PFSK-1 (cell line): ENCODE measurements around the gene PHF12.

ENCODE experiments used
- FOXP2 ChIP-seq: optimal IDR thresholded peaks from 2 replicates; pipeline ENCODE3; 2011; ENCODE audit warnings: borderline replicate concordance, control low read depth, inconsistent platforms; ENCODE audit not compliant: insufficient read depth; ENCODE audit errors: extremely low read length, extremely low read depth
- POLR2AphosphoS5 ChIP-seq: IDR thresholded peaks from 2 replicates; pipeline ENCODE4 v1.6.1; 2012; ENCODE audit warnings: low read depth, mild to moderate bottlenecking, control low read depth, low read length, moderate library complexity
- REST ChIP-seq, 2 experiments: IDR thresholded peaks; 2 replicates each; pipeline versions ENCODE4 v1.6.1 to v1.8.0; 2011 to 2012; ENCODE audit warnings: low read depth in 2 of 2, low read length in 2 of 2, control low read depth in 1 of 2, inconsistent platforms in 1 of 2, mild to moderate bottlenecking in 1 of 2, moderate library complexity in 1 of 2; ENCODE audit not compliant: insufficient read depth in 1 of 2
- SIN3A ChIP-seq: IDR thresholded peaks from 2 replicates; pipeline ENCODE4 v1.6.1; 2012; ENCODE audit warnings: mild to moderate bottlenecking, low read length, moderate library complexity, borderline replicate concordance; ENCODE audit not compliant: insufficient read depth
- TAF1 ChIP-seq: IDR thresholded peaks from 2 replicates; pipeline ENCODE4 v1.6.1; 2012; ENCODE audit warnings: low read length, control low read depth, borderline replicate concordance; ENCODE audit not compliant: insufficient read depth

PHF12 gene

GRCh38 chr17:28891201-28891600 is 60.1 kb downstream of the PHF12 start:
- TF ChIP-seq FOXP2 (no peak), REST (IDR thresholded peaks at IDR 0.05; ENCODE audit: insufficient read depth in 1 of 2, low read depth in 2 of 2, low read length in 2 of 2) (no peak), TAF1 (no peak), POLR2AphosphoS5 (no peak), SIN3A (no peak)

- no peak for TF ChIP-seq REST (IDR thresholded peaks at IDR 0.05; ENCODE audit: insufficient read depth in 1 of 2, low read depth in 2 of 2, low read length in 2 of 2)
- no peak for TF ChIP-seq SIN3A
- TF ChIP-seq POLR2AphosphoS5: no peak
- no peak for TF ChIP-seq FOXP2
- TF ChIP-seq TAF1: no peak
These were observed 61.3 kb downstream of the PHF12 start for GRCh38 chr17:28889996-28890395.

- TF ChIP-seq REST (IDR thresholded peaks at IDR 0.05; ENCODE audit: insufficient read depth in 1 of 2, low read depth in 2 of 2, low read length in 2 of 2) (no peak), POLR2AphosphoS5 (no peak), FOXP2 (no peak), SIN3A (no peak), TAF1 (no peak)
These were observed 62.5 kb downstream of the PHF12 start for GRCh38 chr17:28888832-28889231.

GRCh38 chr17:28887871-28888471 is 63.3 kb downstream of the PHF12 start:
- TF ChIP-seq SIN3A (no peak), REST (IDR thresholded peaks at IDR 0.05; ENCODE audit: insufficient read depth in 1 of 2, low read depth in 2 of 2, low read length in 2 of 2) (no peak), TAF1 (no peak), POLR2AphosphoS5 (no peak), FOXP2 (no peak)
